Measurements from ENCODE around the gene PNPLA5.

- no peak for TF ChIP-seq REST (IDR thresholded peaks at IDR 0.05; ENCODE audit: low read depth)
- no peak for TF ChIP-seq CEBPB (IDR thresholded peaks at IDR 0.05)
- no peak for TF ChIP-seq MAX (IDR thresholded peaks at IDR 0.05)
- no peak for TF ChIP-seq USF1 (IDR thresholded peaks at IDR 0.05)
- no peak for TF ChIP-seq EP300 (IDR thresholded peaks at IDR 0.05; ENCODE audit: borderline replicate concordance)
- no peak for TF ChIP-seq TCF12 (IDR thresholded peaks at IDR 0.05; ENCODE audit: low read depth)
- no peak for TF ChIP-seq TAF1 (IDR thresholded peaks at IDR 0.05; ENCODE audit: low read depth)
These were observed 5.6 kb downstream of the PNPLA5 start for GRCh38 chr22:43886231-43886630.

Data from Ishikawa (cell line).